ENCODE data around the gene TMEM203. TPM values are rescaled to one million over a fixed set of nuclear protein-coding genes. Genes with fewer than 3 reads are reported as not detected.
A peak's percentile ranks its signal among the peaks of the same experiment; 100 is the strongest.
"Not testable (repeated sequence)": the region's sequence is repeated elsewhere in the genome, so short reads cannot be mapped to it uniquely, and the experiment has no call there.

The TMEM203 gene
- total and polyA plus RNA-seq, 4 donors = 19.9 to 27.5 (median 21.5) TPM

- TF ChIP-seq CTCF (IDR thresholded peaks at IDR 0.05; ENCODE audit: low read depth, low read length, missing input control) = no peak
Observed at GRCh38 chr9:137243626-137244485, 38.4 kb upstream of the TMEM203 start (continued).

DNA sequence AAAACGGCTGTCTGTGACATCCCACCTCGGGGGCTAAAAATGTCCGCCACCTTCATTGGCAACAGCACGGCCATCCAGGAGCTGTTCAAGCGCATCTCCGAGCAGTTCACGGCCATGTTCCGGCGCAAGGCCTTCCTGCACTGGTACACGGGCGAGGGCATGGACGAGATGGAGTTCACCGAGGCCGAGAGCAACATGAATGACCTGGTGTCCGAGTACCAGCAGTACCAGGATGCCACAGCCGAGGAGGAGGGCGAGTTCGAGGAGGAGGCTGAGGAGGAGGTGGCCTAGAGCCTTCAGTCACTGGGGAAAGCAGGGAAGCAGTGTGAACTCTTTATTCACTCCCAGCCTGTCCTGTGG is 37.8 kb upstream of the TMEM203 start:
- H3K27ac ChIP-seq (ENCODE audit: low read depth in 1 of 2, low read length in 2 of 2); H3K9me3 ChIP-seq (ENCODE audit: control insufficient read depth in 4 of 4, low read length in 3 of 4); H3K27me3 ChIP-seq (ENCODE audit: control insufficient read depth in 4 of 4, insufficient read depth in 4 of 4, low read length in 3 of 4); H3K9ac ChIP-seq (ENCODE audit: low read depth in 1 of 2, low read length in 2 of 2); DNase-seq (ENCODE audit: low spot score); H3K4me3 ChIP-seq (ENCODE audit: low read depth in 1 of 3, low read length in 3 of 3): not testable (repeated sequence)
- 93% methylated on average over 18 of the region's 18 CpGs for WGBS
- Histone ChIP-seq H3K4me1 (ENCODE audit: control insufficient read depth in 4 of 4, insufficient read depth in 4 of 4, low read length in 3 of 4) (peaks cover 2 to 35% (median 16%) of the 10 kb centered on the region in 4 donors), H3K36me3 (ENCODE audit: control insufficient read depth in 4 of 4, insufficient read depth in 3 of 4, low read depth in 1 of 4, low read length in 3 of 4) (peaks cover 0 to 11% (median 5%) of the 10 kb centered on the region in 4 donors)

GRCh38 chr9:137242269-137243203 is 37.1 kb upstream of the TMEM203 start:
- Histone ChIP-seq H3K4me1 (ENCODE audit: control insufficient read depth in 4 of 4, insufficient read depth in 4 of 4, low read length in 3 of 4) (peaks cover 2 to 42% (median 16%) of the 10 kb centered on the region in 4 donors), H3K36me3 (ENCODE audit: control insufficient read depth in 4 of 4, insufficient read depth in 3 of 4, low read depth in 1 of 4, low read length in 3 of 4) (peaks cover 0 to 11% (median 5%) of the 10 kb centered on the region in 4 donors), H3K9ac (ENCODE audit: low read depth in 1 of 2, low read length in 2 of 2) (peak overlapping the region in 1 of 2 donors; percentile 82), H3K27me3 (ENCODE audit: control insufficient read depth in 4 of 4, insufficient read depth in 4 of 4, low read length in 3 of 4) (no peaks in the 10 kb centered on the region), H3K9me3 (ENCODE audit: control insufficient read depth in 4 of 4, low read length in 3 of 4) (no peaks in the 10 kb centered on the region), H3K27ac (ENCODE audit: low read depth in 1 of 2, low read length in 2 of 2) (peak overlapping the region; percentile 66 to 75), H3K4me3 (ENCODE audit: low read depth in 1 of 3, low read length in 3 of 3) (peak overlapping the region; percentile 77 to 97 (median 88))
- TF ChIP-seq YY1 (IDR thresholded peaks at IDR 0.05) (no peak), SP1 (IDR thresholded peaks at IDR 0.05) (no peak), FOXA2 (IDR thresholded peaks at IDR 0.05) (no peak), GABPA (IDR thresholded peaks at IDR 0.05 in 1 of 2, conservative IDR thresholded peaks at IDR 0.05 in 1 of 2) (no peak), RAD21 (IDR thresholded peaks at IDR 0.05) (no peak), NR2F2 (IDR thresholded peaks at IDR 0.05) (no peak), HNF4G (IDR thresholded peaks at IDR 0.05) (no peak), FOXA1 (IDR thresholded peaks at IDR 0.05) (no peak)
- TF ChIP-seq, protein P1, sequence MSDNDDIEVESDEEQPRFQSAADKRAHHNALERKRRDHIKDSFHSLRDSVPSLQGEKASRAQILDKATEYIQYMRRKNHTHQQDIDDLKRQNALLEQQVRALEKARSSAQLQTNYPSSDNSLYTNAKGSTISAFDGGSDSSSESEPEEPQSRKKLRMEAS (IDR thresholded peaks at IDR 0.05) = no peak
- TF ChIP-seq, protein P2, sequence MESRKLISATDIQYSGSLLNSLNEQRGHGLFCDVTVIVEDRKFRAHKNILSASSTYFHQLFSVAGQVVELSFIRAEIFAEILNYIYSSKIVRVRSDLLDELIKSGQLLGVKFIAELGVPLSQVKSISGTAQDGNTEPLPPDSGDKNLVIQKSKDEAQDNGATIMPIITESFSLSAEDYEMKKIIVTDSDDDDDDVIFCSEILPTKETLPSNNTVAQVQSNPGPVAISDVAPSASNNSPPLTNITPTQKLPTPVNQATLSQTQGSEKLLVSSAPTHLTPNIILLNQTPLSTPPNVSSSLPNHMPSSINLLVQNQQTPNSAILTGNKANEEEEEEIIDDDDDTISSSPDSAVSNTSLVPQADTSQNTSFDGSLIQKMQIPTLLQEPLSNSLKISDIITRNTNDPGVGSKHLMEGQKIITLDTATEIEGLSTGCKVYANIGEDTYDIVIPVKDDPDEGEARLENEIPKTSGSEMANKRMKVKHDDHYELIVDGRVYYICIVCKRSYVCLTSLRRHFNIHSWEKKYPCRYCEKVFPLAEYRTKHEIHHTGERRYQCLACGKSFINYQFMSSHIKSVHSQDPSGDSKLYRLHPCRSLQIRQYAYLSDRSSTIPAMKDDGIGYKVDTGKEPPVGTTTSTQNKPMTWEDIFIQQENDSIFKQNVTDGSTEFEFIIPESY (IDR thresholded peaks at IDR 0.05) = no peak
- WGBS = 75% methylated on average over 36 of the region's 36 CpGs
- no peak for DNase-seq (ENCODE audit: low spot score)
